Superior temporal gyrus (tissue), 1 donor: ENCODE measurements around the gene FAM117B.
"Not testable (repeated sequence)": the region's sequence is repeated elsewhere in the genome, so short reads cannot be mapped to it uniquely, and the experiment has no call there.

Experiments
- DNase-seq: peaks from one replicate; pipeline ENCODE4 v3.0.0-alpha.2; 2016; ENCODE audit errors: extremely low spot score

The FAM117B gene

GRCh38 chr2:202758604-202759003, 123.8 kb downstream of the FAM117B start:
- DNase-seq, result no peak

GRCh38 chr2:202760848-202761247, 126.1 kb downstream of the FAM117B start:
- DNase-seq, result no peak

DNA sequence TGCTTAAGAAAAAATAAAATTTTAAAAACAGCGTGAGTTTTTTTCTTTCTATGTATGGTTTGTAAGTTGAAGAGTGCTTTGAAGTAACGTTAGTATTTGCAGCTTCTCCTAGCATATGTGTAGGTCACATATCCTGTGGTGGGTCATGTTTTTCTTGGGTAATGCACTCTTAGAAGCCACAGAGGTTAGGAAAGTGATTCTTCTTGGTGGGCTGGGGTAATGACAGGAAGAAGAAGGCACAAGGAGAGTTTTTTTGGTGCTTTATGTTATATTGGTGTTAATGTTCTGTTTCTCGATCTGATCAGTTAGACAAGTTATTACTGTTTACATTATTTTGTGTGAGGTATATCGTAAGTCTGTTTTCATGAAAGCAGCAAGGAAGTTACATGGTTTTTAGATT, 127.8 kb downstream of the FAM117B start:
- DNase-seq, result no peak

DNA sequence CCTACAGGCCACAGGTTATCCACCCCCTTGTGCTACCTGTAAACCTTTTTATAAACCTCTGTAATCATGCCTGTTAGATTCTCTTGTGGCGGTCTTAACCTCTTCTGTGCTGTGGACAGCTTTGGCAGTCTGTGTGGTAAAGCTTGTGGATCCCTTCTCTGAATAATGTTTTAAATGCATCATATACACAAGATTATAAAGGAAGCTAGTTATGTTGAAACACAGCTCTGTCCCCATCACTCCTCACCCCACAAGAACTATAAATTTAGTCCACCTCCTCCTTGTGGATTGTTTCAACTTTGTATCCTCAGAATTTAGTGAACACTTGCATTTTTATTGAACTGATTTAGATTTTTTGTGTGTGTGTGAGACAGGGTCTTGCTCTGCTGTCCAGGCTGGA, 129.1 kb downstream of the FAM117B start:
- DNase-seq, result no peak

DNA sequence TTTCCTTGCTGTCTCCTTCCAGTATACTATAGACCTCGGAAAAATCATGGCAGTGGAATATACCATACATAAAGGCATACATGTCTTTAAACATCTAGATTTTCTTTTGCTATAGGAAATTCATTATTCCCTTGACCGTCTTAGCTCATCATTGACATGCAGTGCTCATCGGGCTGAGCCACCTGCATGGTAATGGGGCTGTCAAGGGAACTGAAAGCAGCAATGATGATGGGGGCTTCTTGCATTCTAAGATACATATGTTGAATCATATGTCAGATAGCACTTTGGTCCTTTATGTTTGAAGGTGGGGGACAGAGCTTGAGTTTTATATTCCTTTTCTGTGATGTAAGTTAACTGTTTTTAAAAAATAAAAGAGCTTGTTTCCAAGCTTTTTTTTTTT, 130.2 kb downstream of the FAM117B start:
- no peak for DNase-seq

DNA sequence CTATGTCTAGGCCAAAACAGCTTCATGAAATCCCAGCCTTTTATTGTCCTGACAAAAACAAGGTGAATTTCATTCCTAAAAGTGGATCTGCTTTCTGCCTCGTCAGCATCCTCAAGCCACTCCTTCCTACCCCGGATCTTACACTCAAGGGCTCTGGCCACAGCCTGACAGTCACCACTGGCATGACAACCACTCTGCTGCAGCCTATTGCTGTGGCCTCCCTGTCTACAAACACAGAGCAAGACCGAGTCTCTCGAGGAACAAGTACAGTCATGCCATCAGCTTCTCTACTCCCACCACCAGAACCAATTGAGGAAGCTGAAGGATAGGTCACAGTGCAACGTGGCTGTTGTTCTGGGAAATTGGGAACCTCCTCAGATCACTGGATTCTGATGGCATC, 130.7 kb downstream of the FAM117B start:
- no peak for DNase-seq

- DNase-seq, result no peak
Measured at GRCh38 chr2:202768273-202768672, 133.5 kb downstream of the FAM117B start.

DNA sequence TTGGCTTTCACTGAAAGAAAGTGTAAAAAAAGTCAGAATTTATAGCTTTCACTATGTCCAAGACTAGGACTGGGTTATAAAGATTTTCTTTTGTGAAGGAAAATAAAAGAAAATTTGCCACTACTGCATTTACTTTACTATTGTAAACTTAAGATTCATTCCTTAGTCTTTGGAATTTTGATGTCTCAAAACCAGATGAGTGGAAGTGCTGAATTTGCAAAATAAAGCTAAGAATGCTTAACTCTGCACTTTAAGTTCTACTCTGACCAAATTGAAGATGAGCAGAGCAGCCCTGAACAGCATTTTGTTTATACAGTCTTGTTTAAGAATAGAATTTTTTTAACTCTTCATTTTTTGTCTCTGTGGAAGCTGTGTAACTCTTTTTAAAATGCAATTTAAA, 134.4 kb downstream of the FAM117B start:
- no peak for DNase-seq

DNA sequence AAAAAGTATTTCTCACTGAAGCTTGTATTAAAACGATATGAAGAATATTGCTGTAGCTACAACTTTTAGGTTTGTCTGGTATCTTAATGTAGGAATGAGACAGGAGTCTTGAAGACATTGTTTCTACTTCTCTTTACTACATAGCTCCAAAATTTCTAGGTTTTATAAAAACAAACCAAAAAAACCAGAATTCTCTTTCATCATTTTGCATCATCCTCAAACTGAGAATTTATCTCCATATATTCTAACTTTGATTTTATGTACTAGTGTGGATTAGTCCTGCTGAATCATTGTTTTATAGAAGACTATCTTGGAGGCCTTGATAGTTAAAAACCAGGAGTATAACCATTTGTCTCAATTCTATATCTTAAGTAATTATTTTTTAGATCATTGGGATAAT, 136.6 kb downstream of the FAM117B start:
- DNase-seq, result no peak

DNA sequence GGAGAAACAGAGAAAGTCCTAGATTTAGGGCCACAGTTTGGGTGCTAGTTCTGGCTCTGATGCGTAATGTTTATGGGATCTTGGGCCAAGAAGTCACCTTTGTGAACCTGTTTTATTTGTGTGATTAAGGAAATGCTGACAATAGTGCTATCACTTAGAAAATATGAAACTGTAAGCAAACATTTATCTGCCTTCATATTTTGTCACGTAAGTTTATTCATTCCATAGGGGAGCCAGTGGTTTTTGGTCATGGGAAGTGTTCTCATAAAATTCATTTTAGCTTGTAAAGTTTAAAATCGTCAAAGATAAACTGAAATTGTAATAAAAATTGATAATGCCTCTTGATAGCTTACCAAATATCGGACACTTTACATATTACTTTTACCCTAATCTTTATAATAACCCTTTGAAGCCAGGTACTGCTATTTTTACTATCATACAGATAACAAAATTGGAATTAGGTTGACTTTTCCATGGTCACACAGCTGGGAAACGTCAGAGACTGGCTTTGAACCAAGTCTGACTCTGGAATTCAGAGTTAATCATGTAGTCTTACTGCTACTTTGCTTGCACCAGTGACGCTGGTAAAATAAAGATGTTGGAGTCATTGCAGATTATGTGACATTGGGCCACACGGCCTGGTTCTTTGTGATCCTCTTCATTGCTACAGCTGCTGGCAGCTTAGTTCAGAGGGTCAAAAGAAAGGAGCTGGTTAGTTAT, 137.1 kb downstream of the FAM117B start:
- no peak for DNase-seq

- DNase-seq, result no peak
Measured at GRCh38 chr2:202773301-202773973, 138.7 kb downstream of the FAM117B start.

DNA sequence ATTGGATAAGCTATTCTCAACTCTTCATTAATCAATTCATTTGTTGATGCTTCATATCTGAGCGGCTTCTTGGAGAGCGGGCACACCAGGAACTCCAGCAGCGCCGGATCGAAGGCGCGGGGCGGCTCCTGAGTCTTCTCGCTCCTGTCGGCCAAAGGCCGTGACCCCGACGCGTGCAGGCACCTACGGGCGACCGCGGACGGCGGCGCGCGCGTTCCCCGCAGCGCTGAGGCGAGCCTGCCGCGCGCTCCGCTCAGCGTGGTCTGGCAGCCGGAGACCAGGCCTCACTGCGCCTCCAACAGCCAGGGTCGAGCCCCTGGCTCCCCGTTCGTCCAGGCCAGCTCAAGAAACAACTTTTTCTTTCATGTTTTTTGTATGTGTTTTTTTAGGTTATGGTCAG, 139.3 kb downstream of the FAM117B start:
- no peak for DNase-seq

DNA sequence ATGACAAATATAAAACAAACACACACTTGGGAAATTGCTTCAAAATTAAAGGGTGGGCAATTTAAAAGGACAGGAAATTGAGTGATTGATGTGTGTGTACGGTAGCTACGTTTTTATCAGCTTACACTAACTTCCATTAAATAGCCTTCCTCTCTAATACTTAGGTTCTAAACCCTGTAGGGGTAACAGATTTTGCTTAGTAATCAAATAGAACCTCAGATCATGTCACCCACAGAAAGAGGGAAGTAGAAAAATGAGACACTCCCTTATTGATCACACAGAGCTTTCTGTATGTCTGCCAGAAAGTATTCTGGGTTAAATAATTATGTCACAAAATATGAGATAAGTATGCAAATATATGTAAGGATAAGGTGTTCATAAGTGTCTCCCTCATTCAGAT, 143.4 kb downstream of the FAM117B start:
- DNase-seq, result no peak

DNA sequence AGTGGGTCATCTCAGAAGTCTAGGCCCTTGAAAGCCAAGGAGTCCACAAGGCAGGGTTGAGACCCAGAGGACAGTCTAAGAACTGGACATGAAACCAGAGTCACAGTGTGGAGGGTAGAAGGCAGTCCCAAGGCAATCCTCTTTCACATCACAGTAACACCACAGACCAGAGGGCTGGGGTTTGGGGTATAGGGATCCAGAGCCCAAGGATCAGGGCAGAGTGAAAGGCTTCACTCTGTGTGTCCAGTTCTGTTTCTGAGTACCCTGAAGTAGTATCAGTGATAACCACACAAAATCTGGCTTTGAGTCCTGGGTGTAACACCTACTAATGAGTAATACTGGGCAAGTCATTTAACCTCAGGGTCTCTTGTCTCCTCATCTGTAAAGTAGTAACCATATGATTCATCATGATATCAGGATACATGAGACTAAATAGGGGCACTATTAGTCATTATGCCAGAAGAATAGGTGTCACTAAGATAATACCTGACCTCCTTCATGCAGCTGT, 145.8 kb downstream of the FAM117B start:
- DNase-seq, result no peak

DNA sequence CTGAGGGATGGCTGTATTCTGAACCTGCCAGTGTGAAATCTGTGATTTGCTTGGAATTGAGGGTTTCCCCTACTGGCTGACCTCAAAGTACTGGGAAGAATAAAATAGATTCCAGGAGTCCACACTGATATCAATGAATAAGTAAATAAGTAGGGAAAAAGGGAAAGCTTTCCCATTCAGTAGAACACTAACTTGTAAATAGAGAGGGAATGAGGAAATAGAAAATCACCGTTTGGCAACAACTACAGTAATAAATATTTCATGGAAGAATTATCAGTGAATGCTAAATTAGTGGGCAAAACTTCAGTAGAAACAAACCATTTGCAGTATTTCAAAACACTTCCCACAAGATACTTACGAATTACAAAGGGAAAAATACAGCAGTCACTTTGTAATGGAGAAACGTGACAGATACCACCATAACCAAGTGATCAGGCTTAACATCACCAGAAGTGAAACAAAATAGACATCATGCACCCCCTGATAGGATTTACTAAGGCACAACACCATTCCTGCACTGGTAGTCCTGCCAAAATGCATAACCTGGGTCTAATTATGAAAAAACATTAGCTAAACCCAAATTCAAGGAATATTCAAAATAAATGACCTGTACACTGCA, 148.3 kb downstream of the FAM117B start:
- DNase-seq, result no peak

GRCh38 chr2:202786842-202787241, 152.1 kb downstream of the FAM117B start:
- DNase-seq, result no peak

DNA sequence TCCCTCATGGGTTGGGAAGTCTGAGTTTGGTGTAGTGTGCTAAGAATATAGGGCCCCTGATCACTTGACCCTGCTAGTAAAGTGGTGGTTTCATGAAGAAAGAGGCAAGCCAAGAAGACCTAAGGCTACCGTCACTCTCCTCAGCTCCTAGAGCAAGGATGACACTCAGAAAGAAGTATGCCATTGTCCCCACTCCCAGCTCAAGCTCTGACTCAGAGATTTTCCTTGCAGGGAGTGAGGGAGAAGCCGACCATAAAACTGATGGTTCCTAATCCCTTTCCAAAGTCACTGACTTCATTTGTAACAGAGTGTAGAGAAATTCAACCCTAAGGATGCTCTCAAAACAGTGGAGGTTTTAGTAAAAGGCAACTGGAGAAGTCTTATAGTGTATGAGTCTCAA, 155.9 kb downstream of the FAM117B start:
- DNase-seq, result no peak

- DNase-seq, result no peak
Measured at GRCh38 chr2:202797944-202798343, 163.2 kb downstream of the FAM117B start.

- not testable (repeated sequence) for DNase-seq
Measured at GRCh38 chr2:202805911-202806310, 171.1 kb downstream of the FAM117B start.

- peak; percentile 36 for DNase-seq
Measured at GRCh38 chr2:202807431-202808138, 172.8 kb downstream of the FAM117B start.

DNA sequence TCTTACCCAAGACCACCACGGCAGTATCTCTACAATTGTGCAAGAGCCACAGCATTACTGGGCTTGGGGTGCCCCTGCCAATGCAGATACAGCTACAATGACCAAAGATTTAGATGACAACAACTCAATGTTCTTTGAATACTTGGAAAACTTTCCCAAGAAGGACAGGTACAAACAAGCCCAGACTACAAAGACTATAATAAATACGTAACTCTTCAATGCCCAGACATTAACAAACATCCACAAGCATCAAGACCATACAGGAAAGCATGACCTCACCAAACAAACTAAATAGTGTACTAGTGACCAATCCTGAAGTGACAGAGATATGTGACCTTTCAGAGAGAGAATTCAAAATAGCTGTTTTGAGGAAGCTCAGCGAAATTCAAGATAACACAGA, 174.0 kb downstream of the FAM117B start:
- no peak for DNase-seq

DNA sequence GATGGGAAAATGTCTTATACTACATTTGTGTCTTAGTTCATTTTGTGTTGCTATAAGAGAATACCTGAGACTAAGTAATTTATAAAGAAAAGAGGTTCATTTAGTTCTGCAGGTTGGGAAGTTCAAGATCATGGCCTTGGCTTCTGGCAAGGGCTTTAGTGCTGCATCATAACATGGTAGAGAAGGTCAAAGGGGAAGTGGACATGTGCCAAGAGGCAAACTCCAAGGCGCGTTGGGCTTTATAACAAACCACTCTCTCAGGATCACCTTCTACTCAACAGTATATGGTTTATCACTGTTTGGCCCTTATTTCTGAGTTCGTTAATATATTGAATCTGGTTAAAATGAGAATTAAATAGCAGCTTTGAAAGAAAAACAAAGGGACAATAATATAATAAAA, 178.6 kb downstream of the FAM117B start:
- DNase-seq, result no peak
